ENCODE results near the gene CELSR2.
A peak's percentile ranks its signal among the peaks of the same experiment; 100 is the strongest.
"Not testable (repeated sequence)": the region's sequence is repeated elsewhere in the genome, so short reads cannot be mapped to it uniquely, and the experiment has no call there.

CELSR2 gene

DNA sequence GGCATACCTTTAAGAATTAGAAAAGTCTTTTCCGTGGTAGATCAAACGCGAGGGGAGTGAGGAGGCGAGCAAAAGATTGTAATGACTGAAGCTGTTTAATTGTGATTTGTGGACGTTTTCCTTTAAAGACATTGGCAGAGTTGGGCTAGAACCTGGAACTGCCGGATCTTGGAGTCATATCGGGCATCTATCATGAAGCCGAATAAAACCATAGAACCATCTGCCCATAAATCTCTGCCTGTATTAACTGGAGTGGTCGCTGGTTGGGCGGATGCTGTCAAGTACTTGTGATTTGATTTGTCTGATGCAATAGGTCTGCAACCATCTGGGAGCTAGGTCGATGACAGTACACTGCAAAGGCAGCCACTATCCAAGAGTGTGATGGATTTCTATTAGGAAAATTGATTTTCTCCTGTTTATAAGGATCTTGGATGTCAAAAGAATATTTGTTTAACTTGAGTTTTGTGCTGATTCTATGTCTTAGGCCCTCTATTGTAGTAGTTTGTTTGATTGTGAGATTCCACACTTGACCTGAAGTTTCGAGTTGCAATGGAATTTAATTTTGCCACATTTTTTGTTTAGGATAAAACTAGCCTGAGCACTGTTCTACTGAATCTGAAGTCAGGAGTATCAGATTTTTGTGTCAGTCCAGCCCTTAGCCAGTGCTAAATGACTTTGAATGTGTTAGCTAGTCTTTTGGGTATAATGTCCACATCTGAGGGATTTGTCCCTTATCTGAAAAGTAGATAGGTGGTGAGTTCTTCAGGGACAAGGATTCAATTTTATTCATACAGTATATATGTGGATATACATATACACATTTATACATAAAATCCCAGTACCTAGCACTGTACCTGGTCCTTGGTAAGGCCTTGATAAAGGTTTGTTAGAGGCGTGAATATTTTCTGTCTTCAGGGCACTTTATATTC is 34.4 kb upstream of the CELSR2 start:
- peak overlapping the region; percentile 100 for H3K4me3 ChIP-seq (ENCODE audit: low read length)
- TF ChIP-seq, protein P1, sequence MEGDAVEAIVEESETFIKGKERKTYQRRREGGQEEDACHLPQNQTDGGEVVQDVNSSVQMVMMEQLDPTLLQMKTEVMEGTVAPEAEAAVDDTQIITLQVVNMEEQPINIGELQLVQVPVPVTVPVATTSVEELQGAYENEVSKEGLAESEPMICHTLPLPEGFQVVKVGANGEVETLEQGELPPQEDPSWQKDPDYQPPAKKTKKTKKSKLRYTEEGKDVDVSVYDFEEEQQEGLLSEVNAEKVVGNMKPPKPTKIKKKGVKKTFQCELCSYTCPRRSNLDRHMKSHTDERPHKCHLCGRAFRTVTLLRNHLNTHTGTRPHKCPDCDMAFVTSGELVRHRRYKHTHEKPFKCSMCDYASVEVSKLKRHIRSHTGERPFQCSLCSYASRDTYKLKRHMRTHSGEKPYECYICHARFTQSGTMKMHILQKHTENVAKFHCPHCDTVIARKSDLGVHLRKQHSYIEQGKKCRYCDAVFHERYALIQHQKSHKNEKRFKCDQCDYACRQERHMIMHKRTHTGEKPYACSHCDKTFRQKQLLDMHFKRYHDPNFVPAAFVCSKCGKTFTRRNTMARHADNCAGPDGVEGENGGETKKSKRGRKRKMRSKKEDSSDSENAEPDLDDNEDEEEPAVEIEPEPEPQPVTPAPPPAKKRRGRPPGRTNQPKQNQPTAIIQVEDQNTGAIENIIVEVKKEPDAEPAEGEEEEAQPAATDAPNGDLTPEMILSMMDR (conservative IDR thresholded peaks at IDR 0.05; ENCODE audit: low read length): no peak
- peak; percentile 98 for DNase-seq (ENCODE audit: low read depth)

- H3K4me3 ChIP-seq (ENCODE audit: low read length): no peak overlapping the region; the same call in 1 of the 2 replicates
- TF ChIP-seq, protein P1 (conservative IDR thresholded peaks at IDR 0.05; ENCODE audit: low read length): no peak
- DNase-seq (ENCODE audit: low read depth): no peak
Measured at GRCh38 chr1:109216662-109217061, 32.7 kb upstream of the CELSR2 start.

GRCh38 chr1:109218516-109218915 is 30.8 kb upstream of the CELSR2 start:
- H3K4me3 ChIP-seq (ENCODE audit: low read length): no peak overlapping the region
- DNase-seq (ENCODE audit: low read depth): no peak
- TF ChIP-seq, protein P1 (conservative IDR thresholded peaks at IDR 0.05; ENCODE audit: low read length): no peak

DNA sequence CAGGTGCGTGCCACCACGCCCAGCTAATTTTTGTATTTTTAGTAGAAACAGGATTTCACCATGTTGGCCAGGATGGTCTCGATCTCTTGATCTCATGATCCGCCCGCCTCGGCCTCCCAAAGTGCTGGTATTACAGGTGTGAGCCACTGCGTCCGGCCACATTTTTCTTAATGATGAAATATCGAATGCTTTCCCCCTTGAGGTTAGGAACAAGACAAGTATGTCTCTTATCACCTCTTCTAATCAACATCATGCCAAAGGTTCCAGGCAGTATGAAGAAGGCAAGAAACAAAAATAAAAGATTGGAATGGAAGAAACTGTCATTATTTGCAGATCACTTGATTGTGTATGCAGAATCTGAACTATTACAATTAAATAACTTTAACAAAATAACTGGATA is 28.1 kb upstream of the CELSR2 start:
- DNase-seq (ENCODE audit: low read depth); H3K4me3 ChIP-seq (ENCODE audit: low read length): not testable (repeated sequence)

GRCh38 chr1:109225308-109225707 is 24.0 kb upstream of the CELSR2 start:
- H3K4me3 ChIP-seq (ENCODE audit: low read length): no peak overlapping the region
- TF ChIP-seq, protein P1 (conservative IDR thresholded peaks at IDR 0.05; ENCODE audit: low read length): no peak
- no peak for DNase-seq (ENCODE audit: low read depth)

DNA sequence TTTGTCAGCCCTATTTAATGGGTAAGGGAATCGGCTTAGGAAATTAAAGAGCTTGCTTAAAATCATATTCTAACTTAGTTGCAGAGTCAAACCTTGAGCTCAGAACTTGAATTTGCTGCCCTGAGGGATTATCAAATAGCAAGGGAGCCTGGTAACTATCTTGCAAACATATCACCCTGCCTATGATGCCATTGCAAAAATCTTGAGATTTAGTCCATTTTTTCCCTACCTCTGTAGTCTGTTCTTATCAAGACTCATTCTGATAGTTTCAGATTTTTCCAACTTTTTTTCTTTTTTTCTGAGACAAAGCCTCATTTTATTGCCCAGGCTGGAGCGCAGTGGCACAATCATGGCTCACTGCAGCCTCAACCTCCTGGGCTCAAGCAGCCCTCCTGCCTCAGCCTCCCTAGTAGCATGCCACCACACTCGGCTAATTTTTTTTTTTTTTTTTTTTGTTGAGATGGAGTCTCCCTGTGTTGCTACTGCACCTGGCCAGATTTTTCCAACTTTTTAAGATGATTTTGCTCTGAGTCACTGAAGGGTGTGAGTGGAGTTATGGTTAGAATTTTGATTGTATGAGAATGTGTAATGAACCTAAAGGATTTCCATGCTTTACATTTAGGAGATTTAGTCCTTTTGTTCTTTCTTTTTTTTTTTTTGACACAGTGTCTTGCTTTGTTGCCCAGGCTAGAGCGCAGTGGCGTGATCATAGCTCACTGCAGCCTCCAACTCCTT is 23.5 kb upstream of the CELSR2 start:
- TF ChIP-seq, protein P1 (conservative IDR thresholded peaks at IDR 0.05; ENCODE audit: low read length): no peak
- H3K4me3 ChIP-seq (ENCODE audit: low read length): no peak overlapping the region
- no peak for DNase-seq (ENCODE audit: low read depth)

DNA sequence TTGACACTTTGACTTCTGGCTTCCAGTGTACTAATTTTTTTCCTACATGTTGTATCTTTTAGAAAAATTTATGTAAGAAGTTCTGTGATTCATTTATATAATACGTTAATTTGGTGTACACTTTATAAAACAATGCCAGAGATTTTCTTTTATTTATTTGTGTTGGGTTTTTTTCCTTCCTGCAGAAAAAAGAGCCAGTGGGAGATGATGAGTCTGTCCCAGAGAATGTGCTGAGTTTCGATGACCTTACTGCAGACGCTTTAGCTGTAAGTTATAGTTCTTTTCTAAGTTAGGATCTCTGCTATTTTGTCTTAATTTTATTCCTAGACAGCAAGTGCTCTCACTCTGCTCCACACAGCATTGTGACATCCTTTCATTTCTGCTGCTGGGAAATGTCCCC is 21.2 kb upstream of the CELSR2 start:
- no peak overlapping the region for H3K4me3 ChIP-seq (ENCODE audit: low read length)
- no peak for DNase-seq (ENCODE audit: low read depth)
- TF ChIP-seq, protein P1 (conservative IDR thresholded peaks at IDR 0.05; ENCODE audit: low read length): no peak

Data from AG10803 (cell line).